Loucy (cell line): ENCODE measurements around the gene MFAP1.

Source experiments
- H2AFZ ChIP-seq: fragments of 200-600 bp; sonication (generic); 2 replicates; pipeline ENCODE4 v1.6.0; 2016; ENCODE audit warnings: antibody characterized with exemption, mild to moderate bottlenecking, low read length, moderate library complexity
- H3F3A ChIP-seq: fragments of 200-600 bp; 2 replicates; pipeline ENCODE4 v1.6.0; 2016; ENCODE audit warnings: antibody characterized with exemption, low read depth, mild to moderate bottlenecking
- H3K27me3 ChIP-seq: fragments of 200-600 bp; sonication (generic); 2 replicates; pipeline ENCODE4 v1.6.1; 2014; ENCODE audit warnings: low read length, mild to moderate bottlenecking; ENCODE audit not compliant: insufficient read depth, poor library complexity, severe bottlenecking
- H3K36me3 ChIP-seq: fragments of 200-600 bp; sonication (generic); 2 replicates; pipeline ENCODE4 v1.6.1; 2016; ENCODE audit warnings: low read length; ENCODE audit not compliant: insufficient read depth
- H3K4me1 ChIP-seq: fragments of 200-600 bp; sonication (generic); 2 replicates; pipeline ENCODE4 v1.5.1; 2014; ENCODE audit warnings: low read length, mild to moderate bottlenecking; ENCODE audit not compliant: insufficient read depth, poor library complexity, severe bottlenecking
- H3K4me2 ChIP-seq: fragments of 200-600 bp; sonication (generic); 2 replicates; pipeline ENCODE4 v1.6.0; 2014; ENCODE audit warnings: antibody characterized with exemption, low read length, low read depth, mild to moderate bottlenecking; ENCODE audit not compliant: poor library complexity, severe bottlenecking
- H3K4me3 ChIP-seq: fragments of 200-600 bp; sonication (generic); 2 replicates; pipeline ENCODE4 v1.5.1; 2014; ENCODE audit warnings: low read length, mild to moderate bottlenecking, mixed read lengths; ENCODE audit not compliant: poor library complexity, severe bottlenecking
- H3K79me2 ChIP-seq: fragments of 200-600 bp; sonication (generic); 2 replicates; pipeline ENCODE4 v1.6.1; 2014; ENCODE audit warnings: low read length; ENCODE audit not compliant: insufficient read depth
- H3K9ac ChIP-seq: fragments of 200-600 bp; sonication (generic); 2 replicates; pipeline ENCODE4 v1.6.0; 2014; ENCODE audit warnings: mild to moderate bottlenecking, low read depth, low read length, moderate library complexity; ENCODE audit not compliant: poor library complexity, severe bottlenecking
- H3K9me2 ChIP-seq: fragments of 200-600 bp; sonication (generic); replicated peaks from 2 replicates; pipeline ENCODE4 v1.6.1; 2016; ENCODE audit warnings: low read depth, low read length, mixed read lengths
- H3K9me3 ChIP-seq: fragments of 200-600 bp; sonication (generic); 2 replicates; pipeline ENCODE4 v1.6.1; 2014; ENCODE audit warnings: mild to moderate bottlenecking, antibody characterized with exemption, low read length, low read depth; ENCODE audit not compliant: insufficient read depth
- H4K20me1 ChIP-seq: fragments of 200-600 bp; sonication (generic); 2 replicates; pipeline ENCODE4 v1.6.0; 2014; ENCODE audit warnings: antibody characterized with exemption, low read length, mild to moderate bottlenecking; ENCODE audit not compliant: insufficient read depth, poor library complexity, severe bottlenecking
- CTCF ChIP-seq: fragments of 200-600 bp; sonication (generic); conservative IDR thresholded peaks from 2 replicates; pipeline ENCODE4 v1.5.1; 2014; ENCODE audit warnings: mild to moderate bottlenecking, antibody characterized with exemption, low read length
- EZH2phosphoT487 ChIP-seq: fragments of 200-600 bp; IDR thresholded peaks from 2 replicates; pipeline ENCODE4 v1.6.1; 2018; ENCODE audit warnings: antibody characterized with exemption, mild to moderate bottlenecking, moderate library complexity, borderline replicate concordance

Gene MFAP1

GRCh38 chr15:43777267-43777914 is 47.1 kb downstream of the MFAP1 start:
- peak overlapping the region; percentile 74 for H3K9ac ChIP-seq
- TF ChIP-seq CTCF (peak; percentile 90), EZH2phosphoT487 (no peak)
- peak overlapping the region; percentile 93 for H2AFZ ChIP-seq

GRCh38 chr15:43776718-43777266 is 47.7 kb downstream of the MFAP1 start, which contains the start of gene ELL3:
TSS of gene ELL3 (minus strand) at chr15:43776966. CDS start at chr15:43776901, 65 bp downstream.
- no peaks in the 10 kb centered on the region for H3K9me3 ChIP-seq
- H3K36me3 ChIP-seq, result peaks cover 20% of the 10 kb centered on the region; the same call in 1 of the 2 replicates
- no peaks in the 10 kb centered on the region for H3K79me2 ChIP-seq
- H3K4me1 ChIP-seq, result peaks cover 19% of the 10 kb centered on the region
- no peaks in the 10 kb centered on the region for H3K27me3 ChIP-seq
- H3K9ac ChIP-seq, result peak within 1 kb of the TSS; percentile 74
- H3K4me2 ChIP-seq, result peak within 1 kb of the TSS; percentile 80
- H3K9me2 ChIP-seq, result no peaks in the 10 kb centered on the region
- H3K4me3 ChIP-seq, result peak within 1 kb of the TSS; percentile 84
- H4K20me1 ChIP-seq, result peaks cover 9% of the 10 kb centered on the region
- TF ChIP-seq CTCF (no peak), EZH2phosphoT487 (no peak)
- 0 out of 2 replicates have a peak, but pooled peaks cover 7% of the 10 kb centered on the region for H3F3A ChIP-seq
- peak within 1 kb of the TSS; percentile 93 for H2AFZ ChIP-seq

More at GRCh38 chr15:43777267-43777914, 47.1 kb downstream of the MFAP1 start:
- Histone ChIP-seq H3K79me2 (no peaks in the 10 kb centered on the region), H3K4me3 (peak overlapping the region; percentile 84), H3K36me3 (peaks cover 14% of the 10 kb centered on the region; the same call in 1 of the 2 replicates), H3K4me2 (peak overlapping the region; percentile 80), H3K9me2 (no peaks in the 10 kb centered on the region), H3K27me3 (no peaks in the 10 kb centered on the region), H4K20me1 (peaks cover 9% of the 10 kb centered on the region), H3K4me1 (peaks cover 19% of the 10 kb centered on the region), H3F3A (0 out of 2 replicates have a peak, but pooled peaks cover 4% of the 10 kb centered on the region), H3K9me3 (no peaks in the 10 kb centered on the region)

GRCh38 chr15:43776101-43776717 is 48.3 kb downstream of the MFAP1 start:
- TF ChIP-seq CTCF (no peak), EZH2phosphoT487 (no peak)
- Histone ChIP-seq H4K20me1 (peaks cover 9% of the 10 kb centered on the region), H3K36me3 (peaks cover 26% of the 10 kb centered on the region; the same call in 1 of the 2 replicates), H3K9me2 (no peaks in the 10 kb centered on the region), H3K9me3 (no peaks in the 10 kb centered on the region), H3K79me2 (no peaks in the 10 kb centered on the region), H3K4me2 (peak overlapping the region; percentile 80), H3K4me1 (peaks cover 19% of the 10 kb centered on the region), H3K27me3 (no peaks in the 10 kb centered on the region), H3K4me3 (peak overlapping the region; percentile 84), H3F3A (0 out of 2 replicates have a peak, but pooled peaks cover 7% of the 10 kb centered on the region), H2AFZ (peak overlapping the region; percentile 93; the same call in 1 of the 2 replicates), H3K9ac (peak overlapping the region; percentile 74)
